ENCODE measurements around the gene MIGA1. TPM values are rescaled to one million over a fixed set of nuclear protein-coding genes. Genes with fewer than 3 reads are reported as not detected.
"Not testable (repeated sequence)": the region's sequence is repeated elsewhere in the genome, so short reads cannot be mapped to it uniquely, and the experiment has no call there.

The MIGA1 gene
- total and polyA plus RNA-seq, 7 donors, result 1.2 to 22.2 (median 18.8) TPM

DNA sequence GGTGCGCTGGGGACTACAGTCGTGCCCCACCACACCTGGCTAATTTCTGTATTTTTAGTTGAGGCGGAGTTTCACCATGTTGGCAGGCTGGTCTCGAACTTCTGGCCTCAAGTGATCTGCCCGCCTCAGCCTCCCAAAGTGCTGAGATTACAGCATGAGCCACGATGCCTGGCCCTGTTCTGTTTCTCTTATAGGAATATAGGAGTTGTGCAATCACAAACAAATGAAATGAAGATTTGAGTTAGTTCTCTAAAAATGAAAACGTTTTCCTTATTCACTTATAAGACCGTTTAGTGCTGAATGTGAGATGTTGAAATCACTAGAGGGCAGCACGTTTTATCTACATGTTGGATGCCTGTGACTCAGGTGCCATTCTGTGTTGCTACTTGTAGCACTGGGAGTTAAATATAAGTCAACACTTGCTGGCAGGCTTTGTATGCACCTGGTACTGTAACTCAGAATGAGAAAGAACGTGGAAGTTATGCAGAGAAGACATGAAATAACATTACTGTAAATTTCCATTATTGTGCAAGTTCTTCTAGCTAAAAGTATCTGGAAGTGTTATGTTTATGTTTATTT, 45.8 kb downstream of the MIGA1 start:
- no peaks in the 10 kb centered on the region for H3K27me3 ChIP-seq
- peaks cover 0 to 25% (median 11%) of the 10 kb centered on the region in 4 donors for H3K4me1 ChIP-seq
- TF ChIP-seq EP300 (IDR thresholded peaks at IDR 0.05), result no peak
- TF ChIP-seq, protein P1, sequence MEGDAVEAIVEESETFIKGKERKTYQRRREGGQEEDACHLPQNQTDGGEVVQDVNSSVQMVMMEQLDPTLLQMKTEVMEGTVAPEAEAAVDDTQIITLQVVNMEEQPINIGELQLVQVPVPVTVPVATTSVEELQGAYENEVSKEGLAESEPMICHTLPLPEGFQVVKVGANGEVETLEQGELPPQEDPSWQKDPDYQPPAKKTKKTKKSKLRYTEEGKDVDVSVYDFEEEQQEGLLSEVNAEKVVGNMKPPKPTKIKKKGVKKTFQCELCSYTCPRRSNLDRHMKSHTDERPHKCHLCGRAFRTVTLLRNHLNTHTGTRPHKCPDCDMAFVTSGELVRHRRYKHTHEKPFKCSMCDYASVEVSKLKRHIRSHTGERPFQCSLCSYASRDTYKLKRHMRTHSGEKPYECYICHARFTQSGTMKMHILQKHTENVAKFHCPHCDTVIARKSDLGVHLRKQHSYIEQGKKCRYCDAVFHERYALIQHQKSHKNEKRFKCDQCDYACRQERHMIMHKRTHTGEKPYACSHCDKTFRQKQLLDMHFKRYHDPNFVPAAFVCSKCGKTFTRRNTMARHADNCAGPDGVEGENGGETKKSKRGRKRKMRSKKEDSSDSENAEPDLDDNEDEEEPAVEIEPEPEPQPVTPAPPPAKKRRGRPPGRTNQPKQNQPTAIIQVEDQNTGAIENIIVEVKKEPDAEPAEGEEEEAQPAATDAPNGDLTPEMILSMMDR (IDR thresholded peaks at IDR 0.05), result peak in 2 of 4 experiments; percentile 16 to 23
- no peak for TF ChIP-seq POLR2A (IDR thresholded peaks at IDR 0.05)

DNA sequence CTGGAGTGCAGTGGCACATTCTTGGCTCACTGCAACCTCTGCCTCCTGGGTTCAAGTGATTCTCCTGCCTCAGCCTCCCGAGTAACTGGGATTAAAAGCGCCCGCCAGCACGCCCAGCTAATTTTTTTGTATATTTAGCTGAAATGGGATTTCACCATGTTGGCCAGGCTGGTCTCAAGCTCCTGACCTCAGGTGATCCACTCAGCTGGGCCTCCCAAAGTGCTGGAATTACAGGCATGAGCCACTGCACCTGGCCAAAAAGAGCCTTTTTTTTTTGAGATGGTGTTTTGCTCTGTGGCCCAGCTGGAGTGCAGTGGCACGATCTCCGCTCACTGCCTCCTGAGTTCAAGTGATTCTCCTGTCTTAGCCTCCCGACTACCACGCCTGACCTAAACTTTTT, 47.4 kb downstream of the MIGA1 start:
- H3K27ac ChIP-seq; H3K27me3 ChIP-seq; DNase-seq; H3K4me3 ChIP-seq; H3K9me3 ChIP-seq; intact Hi-C loops (cut with DNase I): not testable (repeated sequence)
- 97 to 98% methylated on average over 8 of the region's 8 CpGs for WGBS, 2 donors
- H3K36me3 ChIP-seq, result peaks cover 0 to 17% (median 0%) of the 10 kb centered on the region in 4 donors
- H3K4me1 ChIP-seq, result peaks cover 0 to 38% (median 22%) of the 10 kb centered on the region in 4 donors

More for the DNA sequence above, 45.8 kb downstream of the MIGA1 start:
- peaks cover 0 to 23% (median 0%) of the 10 kb centered on the region in 4 donors for H3K36me3 ChIP-seq
- DNase-seq, result no peak
- no peak overlapping the region for H3K4me3 ChIP-seq
- H3K27ac ChIP-seq, result peak overlapping the region in 1 of 4 donors; percentile 49
- 40 to 58% methylated on average over 10 of the region's 10 CpGs for WGBS, 2 donors
- no peaks in the 10 kb centered on the region for H3K9me3 ChIP-seq
- intact Hi-C loops (cut with DNase I), result no loop called here

DNA sequence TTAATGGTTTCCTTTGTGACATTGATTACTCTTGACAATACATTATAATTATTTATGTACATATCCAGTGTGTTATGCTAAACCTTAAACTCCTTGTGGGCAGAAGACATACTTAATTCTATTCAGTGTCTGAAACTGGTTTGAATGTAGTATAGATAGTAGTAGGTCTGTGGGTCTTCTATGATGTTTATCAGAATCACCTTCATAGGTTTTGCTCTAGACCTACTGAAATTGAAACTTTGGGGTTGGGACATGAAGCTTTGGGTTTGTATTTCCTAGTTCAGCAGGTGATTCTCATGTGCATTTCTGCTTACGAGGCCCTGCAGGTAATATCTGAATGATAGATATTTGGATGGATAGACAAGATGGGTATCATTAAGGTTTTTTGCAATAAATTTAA, 48.6 kb downstream of the MIGA1 start:
- peaks cover 0 to 51% (median 34%) of the 10 kb centered on the region in 4 donors for H3K4me1 ChIP-seq
- intact Hi-C loops (cut with DNase I), result no loop called here

DNA sequence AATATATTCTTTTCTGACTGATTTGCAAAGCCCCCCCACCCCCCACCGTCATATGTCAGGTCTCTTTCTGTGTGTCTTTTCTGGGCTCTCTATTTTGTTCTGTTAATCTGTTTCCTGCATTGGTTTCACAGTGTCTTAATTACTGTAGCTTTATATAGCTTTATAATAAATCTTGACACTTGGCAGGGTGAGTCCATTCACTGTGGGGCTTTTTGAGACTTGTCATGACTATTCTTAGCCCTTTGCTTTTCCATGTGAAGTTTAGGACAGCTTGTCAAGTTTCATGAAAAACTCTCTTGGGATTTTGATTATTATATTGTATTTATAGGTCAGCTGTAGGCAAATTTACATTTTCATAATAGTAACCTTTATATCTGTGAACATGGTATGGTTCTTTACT, 50.4 kb downstream of the MIGA1 start:
- H3K27ac ChIP-seq, result peak overlapping the region in 1 of 4 donors; percentile 88
- peaks cover 0 to 57% (median 48%) of the 10 kb centered on the region in 4 donors for H3K4me1 ChIP-seq
- H3K9me3 ChIP-seq, result no peaks in the 10 kb centered on the region
- intact Hi-C loops (cut with DNase I), result loop anchor here (5.0 to 10.0 kb wide), 3 partner anchors 53 to 282 kb away; partner anchors contain the start of genes FUBP1 and MIGA1
- TF ChIP-seq POLR2A (IDR thresholded peaks at IDR 0.05) (no peak), EP300 (IDR thresholded peaks at IDR 0.05) (no peak), POLR2AphosphoS5 (IDR thresholded peaks at IDR 0.05) (no peak)
- TF ChIP-seq, protein P1 (IDR thresholded peaks at IDR 0.05), result no peak
- no peak for DNase-seq
- WGBS, 2 donors, result 71 to 76% methylated on average over 1 of the region's 1 CpG
- no peaks in the 10 kb centered on the region for H3K27me3 ChIP-seq
- H3K4me3 ChIP-seq, result no peak overlapping the region
- H3K36me3 ChIP-seq, result peaks cover 0 to 10% (median 0%) of the 10 kb centered on the region in 4 donors

More for the DNA sequence above, 48.6 kb downstream of the MIGA1 start:
- Histone ChIP-seq H3K27me3 (no peaks in the 10 kb centered on the region), H3K4me3 (no peak overlapping the region), H3K36me3 (peaks cover 0 to 14% (median 0%) of the 10 kb centered on the region in 4 donors), H3K9me3 (no peaks in the 10 kb centered on the region), H3K27ac (no peak overlapping the region)
- 96 to 97% methylated on average over 1 of the region's 1 CpG for WGBS, 2 donors
- no peak for DNase-seq
- TF ChIP-seq POLR2A (IDR thresholded peaks at IDR 0.05), result no peak
- TF ChIP-seq POLR2AphosphoS5 (IDR thresholded peaks at IDR 0.05), result no peak
- no peak for TF ChIP-seq EP300 (IDR thresholded peaks at IDR 0.05)
- TF ChIP-seq, protein P1 (IDR thresholded peaks at IDR 0.05), result no peak

DNA sequence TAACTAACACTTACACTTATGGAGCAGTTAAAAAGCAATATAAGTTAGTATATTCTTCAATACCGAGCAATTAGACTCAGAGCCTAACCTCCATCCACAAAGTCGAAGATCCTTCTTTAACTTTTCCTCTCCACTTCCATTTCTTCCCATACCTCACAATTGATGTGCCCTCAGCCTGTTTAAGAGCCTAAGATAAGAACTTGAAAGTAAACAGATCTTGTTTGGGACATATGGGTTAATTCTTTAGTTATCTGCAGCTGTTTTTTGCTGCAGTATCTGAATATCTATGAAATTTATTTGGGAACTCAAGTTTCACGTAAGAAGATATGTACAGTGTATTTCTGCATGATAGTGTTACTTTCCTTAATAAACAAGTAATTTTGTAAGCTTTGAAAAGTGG, 51.5 kb downstream of the MIGA1 start:
- intact Hi-C loops (cut with DNase I), result loop anchor here (5.0 to 10.0 kb wide), 3 partner anchors 54 to 281 kb away; partner anchors contain the start of genes FUBP1 and MIGA1
- peaks cover 0 to 59% (median 52%) of the 10 kb centered on the region in 4 donors for H3K4me1 ChIP-seq

More for the DNA sequence above, 51.5 kb downstream of the MIGA1 start:
- peaks cover 0 to 10% (median 0%) of the 10 kb centered on the region in 4 donors for H3K36me3 ChIP-seq
- WGBS, 2 donors, result 94 to 95% methylated on average over 3 of the region's 3 CpGs
- no peaks in the 10 kb centered on the region for H3K27me3 ChIP-seq
- peak overlapping the region in 3 of 4 donors; percentile 77 to 89 (median 88) for H3K27ac ChIP-seq
- no peak for DNase-seq
- H3K4me3 ChIP-seq, result no peak overlapping the region
- H3K9me3 ChIP-seq, result no peaks in the 10 kb centered on the region
- TF ChIP-seq POLR2A (IDR thresholded peaks at IDR 0.05) (no peak), EP300 (IDR thresholded peaks at IDR 0.05) (no peak), POLR2AphosphoS5 (IDR thresholded peaks at IDR 0.05) (no peak)
- TF ChIP-seq, protein P1 (IDR thresholded peaks at IDR 0.05), result no peak

Data from sigmoid colon (tissue), 7 donors.